SK-N-SH (cell line): ENCODE data around the gene RABIF. TPM values are rescaled to one million over a fixed set of nuclear protein-coding genes. Genes with fewer than 3 reads are reported as not detected.

Experiments
- CTCF ChIA-PET: fragments of 300-600, 350-600 bp; formaldehyde crosslinking; extraction: SDS; loops from one replicate; lab custom pipeline; 2021; lab: Yijun Ruan, JAX
- POLR2A ChIA-PET: fragments of 350-600 bp; sonication (Branson Sonifier 250); formaldehyde crosslinking; extraction: SDS; loops from one replicate; lab custom pipeline; 2020; ENCODE audit warnings: antibody characterized with exemption, inconsistent platforms; lab: Yijun Ruan, JAX
- DNase-seq: peaks from one replicate; pipeline ENCODE4 v3.0.0; 2012
- H2AFZ ChIP-seq: fragments of 200-600 bp; sonication (generic); 2 replicates; pipeline ENCODE4 v1.8.1; 2016; ENCODE audit warnings: antibody characterized with exemption, mild to moderate bottlenecking, low read depth
- H3F3A ChIP-seq: fragments of 200-600 bp; sonication (generic); replicated peaks from 2 replicates; pipeline ENCODE3; 2016; ENCODE audit warnings: antibody characterized with exemption, mild to moderate bottlenecking; ENCODE audit not compliant: insufficient read depth
- H3K27ac ChIP-seq, 2 experiments: fragments of 200-500 bp in 1 of 2; fragments of 200-600 bp in 1 of 2; sonication (Bioruptor generic) in 1 of 2; sonication (generic), shearing (Covaris generic) in 1 of 2; 2 replicates each; pipeline versions ENCODE4 v1.5.1 to v1.6.1; 2014 to 2016; ENCODE audit warnings: low read depth in 2 of 2, inconsistent platforms in 1 of 2, low read length in 1 of 2, mild to moderate bottlenecking in 1 of 2, mixed read lengths in 1 of 2
- H3K27me3 ChIP-seq: fragments of 200-600 bp; sonication (generic), shearing (Covaris generic); 2 replicates; pipeline ENCODE4 v1.6.1; 2016; ENCODE audit warnings: mixed run types; ENCODE audit not compliant: insufficient read depth
- H3K36me3 ChIP-seq, 2 experiments: fragments of 200-500 bp in 1 of 2; fragments of 200-600 bp in 1 of 2; sonication (Bioruptor generic) in 1 of 2; sonication (generic) in 1 of 2; replicated peaks in 1 of 2; 2 replicates each; pipeline versions ENCODE3 to v1.5.1; 2014 to 2016; ENCODE audit warnings: low read length in 1 of 2, mild to moderate bottlenecking in 1 of 2; ENCODE audit not compliant: insufficient read depth in 2 of 2, control insufficient read depth in 1 of 2
- H3K4me1 ChIP-seq, 2 experiments: fragments of 200-500 bp in 1 of 2; fragments of 200-600 bp in 1 of 2; sonication (Bioruptor generic) in 1 of 2; sonication (generic), shearing (Covaris generic) in 1 of 2; 2 replicates each; pipeline versions ENCODE4 v1.5.1 to v1.6.1; 2014 to 2016; ENCODE audit warnings: low read depth in 1 of 2, low read length in 1 of 2, mixed run types in 1 of 2; ENCODE audit not compliant: insufficient read depth in 2 of 2, control insufficient read depth in 1 of 2
- H3K4me2 ChIP-seq: fragments of 200-600 bp; sonication (generic), shearing (Covaris generic); 2 replicates; pipeline ENCODE4 v1.6.1; 2017; ENCODE audit warnings: mixed run types
- H3K4me3 ChIP-seq, 2 experiments: fragments of 200-500 bp in 1 of 2; fragments of 200-600 bp in 1 of 2; sonication (Bioruptor generic) in 1 of 2; sonication (generic), shearing (Covaris generic) in 1 of 2; 2 replicates each; pipeline versions ENCODE4 v1.5.1 to v1.8.1; 2014 to 2016; ENCODE audit warnings: low read depth in 2 of 2, inconsistent platforms in 1 of 2, low read length in 1 of 2, mild to moderate bottlenecking in 1 of 2, mixed read lengths in 1 of 2, moderate library complexity in 1 of 2
- H3K79me2 ChIP-seq: fragments of 200-600 bp; sonication (generic); 2 replicates; pipeline ENCODE4 v1.8.1; 2017; ENCODE audit warnings: mild to moderate bottlenecking; ENCODE audit not compliant: insufficient read depth
- H3K9ac ChIP-seq: fragments of 200-600 bp; sonication (generic); 2 replicates; pipeline ENCODE4 v1.6.1; 2017; ENCODE audit warnings: mixed run types
- H3K9me2 ChIP-seq: fragments of 200-600 bp; sonication (generic); 2 replicates; pipeline ENCODE4 v1.6.1; 2017; ENCODE audit warnings: mixed run types
- H3K9me3 ChIP-seq: fragments of 200-600 bp; sonication (generic); 2 replicates; pipeline ENCODE4 v1.6.1; 2017; ENCODE audit warnings: mixed run types, mild to moderate bottlenecking, moderate library complexity
- H4K20me1 ChIP-seq: fragments of 200-600 bp; sonication (generic); 2 replicates; pipeline ENCODE4 v1.6.1; 2017; ENCODE audit warnings: mild to moderate bottlenecking, mixed run types; ENCODE audit not compliant: insufficient read depth
- CHD2 ChIP-seq: fragments of 150-350 bp; IDR thresholded peaks from 2 replicates; pipeline ENCODE4 v1.6.1; 2018; ENCODE audit warnings: low read length; ENCODE audit not compliant: partially characterized antibody
- CTCF ChIP-seq: fragments of 200-600 bp; sonication (generic); IDR thresholded peaks from 2 replicates; pipeline ENCODE4 v1.6.1; 2017; ENCODE audit warnings: antibody characterized with exemption, mild to moderate bottlenecking, moderate library complexity
- EP300 ChIP-seq, 2 experiments: IDR thresholded peaks; 2 replicates each; pipeline versions ENCODE4 v1.4.0 to v1.6.1; 2012; ENCODE audit warnings: borderline replicate concordance in 1 of 2, low read depth in 1 of 2, low read length in 1 of 2
- FOSL2 ChIP-seq: IDR thresholded peaks from 2 replicates; pipeline ENCODE4 v1.4.0; 2012; ENCODE audit warnings: low read depth, mild to moderate bottlenecking, moderate library complexity, borderline replicate concordance
- POLR2AphosphoS5 ChIP-seq: IDR thresholded peaks from 2 replicates; pipeline ENCODE4 v1.6.1; 2012; ENCODE audit warnings: low read depth, low read length
- RCOR1 ChIP-seq: fragments of 150-350 bp; IDR thresholded peaks from 2 replicates; pipeline ENCODE4 v1.6.1; 2017; ENCODE audit warnings: antibody characterized with exemption, low read length
- RXRA ChIP-seq: IDR thresholded peaks from 2 replicates; pipeline ENCODE4 v1.4.0; 2012; ENCODE audit warnings: low read depth, mild to moderate bottlenecking, borderline replicate concordance
- SIN3A ChIP-seq: IDR thresholded peaks from 2 replicates; pipeline ENCODE4 v1.6.1; 2012; ENCODE audit warnings: low read depth, mild to moderate bottlenecking, low read length, moderate library complexity, borderline replicate concordance
- USF1 ChIP-seq: IDR thresholded peaks from 2 replicates; pipeline ENCODE4 v1.4.0; 2012; ENCODE audit warnings: low read depth, borderline replicate concordance
- YY1 ChIP-seq: IDR thresholded peaks from 2 replicates; pipeline ENCODE4 v1.4.0; 2012; ENCODE audit warnings: low read depth, mild to moderate bottlenecking
- WGBS: methylation state at CpG from one replicate; pipeline ENCODE4 v1.1.6; 2017; ENCODE audit warnings: low lambda C conversion rate; 5-methylcytosine and 5-hydroxymethylcytosine counted together
- polyA plus RNA-seq, 3 experiments: library from polyadenylated mRNA; depleted of rRNA; stranded (reverse); fragments of >200 nt; gene quantifications; 2 replicates each; pipeline ENCODE4 v1.2.3, GENCODE V29; 2012
- TF ChIP-seq, protein P1 (sequence below): IDR thresholded peaks from 2 replicates; pipeline ENCODE4; 2012

RABIF gene
- polyA plus RNA-seq, 1 of the 3 experiments (the other 2 are of a cell fraction) = 10.7 TPM

DNA sequence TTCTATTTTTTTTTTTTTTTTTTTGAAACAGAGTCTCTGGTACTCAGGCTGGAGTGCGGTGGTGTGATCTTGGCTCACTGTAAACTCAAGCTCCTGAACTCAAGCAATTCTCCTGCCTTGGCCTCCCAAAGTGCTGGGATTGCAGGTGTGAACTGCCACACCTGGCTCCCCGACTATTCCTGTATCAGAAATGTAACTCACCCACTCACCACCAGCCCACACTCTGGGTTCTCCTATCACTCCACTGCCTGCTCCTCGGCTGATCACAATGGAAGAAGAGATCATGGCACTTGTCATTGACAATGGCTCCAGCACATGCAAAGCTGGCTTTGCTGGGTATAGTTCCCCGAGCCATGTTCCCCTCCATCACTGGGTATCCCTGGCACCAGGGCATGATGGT, 15.9 kb downstream of the RABIF start:
- H3K79me2 ChIP-seq = no peaks in the 10 kb centered on the region
- POLR2A ChIA-PET = interaction anchor here (0.6 kb wide), 1 partner anchor 621 kb away, joined by 3 read pairs; no protein-coding TSS in a partner anchor
- H3K9ac ChIP-seq = no peak overlapping the region
- H3K27me3 ChIP-seq = no peaks in the 10 kb centered on the region
- H3K36me3 ChIP-seq = peaks cover 0 to 2% of the 10 kb centered on the region in 2 experiments
- H3K27ac ChIP-seq = no peak overlapping the region
- H4K20me1 ChIP-seq = no peaks in the 10 kb centered on the region
- TF ChIP-seq USF1 (no peak), EP300 (IDR thresholded peaks at IDR 0.05; ENCODE audit: borderline replicate concordance in 1 of 2, low read depth in 1 of 2, low read length in 1 of 2) (no peak), SIN3A (no peak), RCOR1 (no peak), POLR2AphosphoS5 (no peak), YY1 (no peak), CHD2 (no peak)
- TF ChIP-seq, protein P1, sequence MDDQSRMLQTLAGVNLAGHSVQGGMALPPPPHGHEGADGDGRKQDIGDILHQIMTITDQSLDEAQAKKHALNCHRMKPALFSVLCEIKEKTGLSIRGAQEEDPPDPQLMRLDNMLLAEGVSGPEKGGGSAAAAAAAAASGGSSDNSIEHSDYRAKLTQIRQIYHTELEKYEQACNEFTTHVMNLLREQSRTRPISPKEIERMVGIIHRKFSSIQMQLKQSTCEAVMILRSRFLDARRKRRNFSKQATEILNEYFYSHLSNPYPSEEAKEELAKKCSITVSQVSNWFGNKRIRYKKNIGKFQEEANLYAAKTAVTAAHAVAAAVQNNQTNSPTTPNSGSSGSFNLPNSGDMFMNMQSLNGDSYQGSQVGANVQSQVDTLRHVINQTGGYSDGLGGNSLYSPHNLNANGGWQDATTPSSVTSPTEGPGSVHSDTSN = no peak
- H3K9me2 ChIP-seq = no peaks in the 10 kb centered on the region
- no peak overlapping the region for H3K4me3 ChIP-seq
- H3K4me2 ChIP-seq = no peak overlapping the region
- no peaks in the 10 kb centered on the region for H3K4me1 ChIP-seq
- peaks cover 3% of the 10 kb centered on the region for H3F3A ChIP-seq
- WGBS = 80% methylated on average over 4 of the region's 4 CpGs
- no peaks in the 10 kb centered on the region for H3K9me3 ChIP-seq
- CTCF ChIA-PET = no interaction called here
- DNase-seq = no peak
- no peak overlapping the region for H2AFZ ChIP-seq

GRCh38 chr1:202871367-202871766, 17.6 kb downstream of the RABIF start:
- H3K4me3 ChIP-seq = no peak overlapping the region
- H3K27ac ChIP-seq = no peak overlapping the region
- no peak for DNase-seq
- no peaks in the 10 kb centered on the region for H4K20me1 ChIP-seq
- H3F3A ChIP-seq = peaks cover 3% of the 10 kb centered on the region
- no peaks in the 10 kb centered on the region for H3K79me2 ChIP-seq
- no peaks in the 10 kb centered on the region for H3K27me3 ChIP-seq
- H2AFZ ChIP-seq = no peak overlapping the region
- TF ChIP-seq CTCF = no peak
- TF ChIP-seq FOSL2 = no peak
- no peak for TF ChIP-seq RXRA
- TF ChIP-seq, protein P1 = no peak
- TF ChIP-seq, all 33 proteins: peak for 0
- Histone ChIP-seq H3K36me3 (no peaks in the 10 kb centered on the region), H3K9ac (no peak overlapping the region), H3K9me2 (no peaks in the 10 kb centered on the region), H3K9me3 (no peaks in the 10 kb centered on the region), H3K4me2 (no peak overlapping the region), H3K4me1 (no peaks in the 10 kb centered on the region)
- WGBS = 68% methylated on average over 4 of the region's 4 CpGs
- CTCF ChIA-PET = interaction anchor here (1.5 kb wide), 1 partner anchor 120 kb away, joined by 4 read pairs; no protein-coding TSS in a partner anchor
- POLR2A ChIA-PET = no interaction called here
